ENCODE measurements around the gene NOL7.

Gene NOL7

GRCh38 chr6:13579911-13580310, 35.2 kb upstream of the NOL7 start:
- no peak for DNase-seq (ENCODE audit: extremely low read depth, low read depth)
- TF ChIP-seq CTCF (IDR thresholded peaks at IDR 0.05; ENCODE audit: low read depth, low read length, missing control alignments): no peak
- no peak overlapping the region for H3K4me3 ChIP-seq (replicated peaks; ENCODE audit: low read depth, low read length)

GRCh38 chr6:13581700-13582229, 33.4 kb upstream of the NOL7 start:
- DNase-seq (ENCODE audit: extremely low read depth, low read depth): no peak
- no peak for TF ChIP-seq CTCF (IDR thresholded peaks at IDR 0.05; ENCODE audit: low read depth, low read length, missing control alignments)
- H3K4me3 ChIP-seq (replicated peaks; ENCODE audit: low read depth, low read length): no peak overlapping the region

GRCh38 chr6:13586603-13587542, 28.3 kb upstream of the NOL7 start:
- TF ChIP-seq CTCF (IDR thresholded peaks at IDR 0.05; ENCODE audit: low read depth, low read length, missing control alignments): no peak
- no peak for DNase-seq (ENCODE audit: extremely low read depth, low read depth)

GRCh38 chr6:13589801-13590200, 25.3 kb upstream of the NOL7 start:
- no peak for DNase-seq (ENCODE audit: extremely low read depth, low read depth)
- no peak for TF ChIP-seq CTCF (IDR thresholded peaks at IDR 0.05; ENCODE audit: low read depth, low read length, missing control alignments)
- H3K4me3 ChIP-seq (replicated peaks; ENCODE audit: low read depth, low read length): no peak overlapping the region

More at GRCh38 chr6:13586603-13587542, 28.3 kb upstream of the NOL7 start:
- H3K4me3 ChIP-seq (replicated peaks; ENCODE audit: low read depth, low read length): no peak overlapping the region

- no peak overlapping the region for H3K4me3 ChIP-seq (replicated peaks; ENCODE audit: low read depth, low read length)
- no peak for TF ChIP-seq CTCF (IDR thresholded peaks at IDR 0.05; ENCODE audit: low read depth, low read length, missing control alignments)
- DNase-seq (ENCODE audit: extremely low read depth, low read depth): no peak
These were observed 24.5 kb upstream of the NOL7 start for GRCh38 chr6:13590574-13591153.

- no peak for TF ChIP-seq CTCF (IDR thresholded peaks at IDR 0.05; ENCODE audit: low read depth, low read length, missing control alignments)
- no peak overlapping the region for H3K4me3 ChIP-seq (replicated peaks; ENCODE audit: low read depth, low read length)
These were observed 23.8 kb upstream of the NOL7 start for GRCh38 chr6:13591205-13591921.

More at GRCh38 chr6:13591205-13591921, 23.8 kb upstream of the NOL7 start:
- DNase-seq (ENCODE audit: extremely low read depth, low read depth): no peak
